Ramos (cell line): ENCODE measurements around the gene RBMS3.

Experiments used
- in situ Hi-C: fragments of 300-500 bp; cut with MboI; formaldehyde crosslinking; loops from one replicate; pipeline ENCODE4 v1.14.3; 2022; ENCODE audit warnings: low sequenced_read_pairs; ENCODE audit not compliant: unreplicated experiment

RBMS3 gene

GRCh38 chr3:29940759-29941323 lies 660.0 kb downstream of the RBMS3 start:
- in situ Hi-C loops, result no loop called here

GRCh38 chr3:29942297-29942696 lies 661.4 kb downstream of the RBMS3 start:
- in situ Hi-C loops, result no loop called here

GRCh38 chr3:29949131-29949530 lies 668.3 kb downstream of the RBMS3 start:
- in situ Hi-C loops, result no loop called here

DNA sequence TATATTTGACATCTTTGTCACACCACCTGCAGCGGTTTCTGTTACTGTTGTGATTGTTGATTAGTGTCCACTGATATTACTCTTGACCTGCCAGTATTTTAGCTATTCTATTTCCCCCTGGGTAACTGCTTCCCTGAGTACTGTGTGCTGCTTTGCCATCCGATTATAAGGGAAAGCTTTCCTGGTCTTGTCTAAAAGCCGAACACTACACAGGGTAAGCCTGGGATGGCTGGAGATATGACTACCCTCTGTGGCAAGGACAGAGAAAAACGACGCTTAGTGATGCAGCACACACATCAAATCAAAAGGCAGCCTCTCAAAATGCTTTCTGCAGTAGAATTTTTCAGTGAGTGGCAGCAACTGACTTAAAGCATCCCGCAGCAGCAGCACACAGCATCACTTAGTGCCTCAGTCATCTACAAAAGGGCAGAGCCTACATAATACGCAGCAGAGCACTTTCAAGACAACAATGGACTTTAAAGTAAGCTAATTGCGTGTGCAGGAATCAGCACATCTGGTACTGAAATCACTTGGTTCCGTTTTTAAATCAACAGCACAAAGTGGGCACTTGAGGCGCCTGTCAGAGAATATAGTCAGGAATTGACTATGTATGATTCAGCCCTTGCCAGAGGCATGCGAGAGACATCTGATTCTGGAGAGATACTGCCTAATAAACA lies 669.2 kb downstream of the RBMS3 start:
- in situ Hi-C loops, result no loop called here

GRCh38 chr3:29952431-29952830 lies 671.6 kb downstream of the RBMS3 start:
- in situ Hi-C loops, result no loop called here

GRCh38 chr3:29955413-29955812 lies 674.5 kb downstream of the RBMS3 start:
- in situ Hi-C loops, result no loop called here

- in situ Hi-C loops, result no loop called here
Observed at GRCh38 chr3:29958816-29959215, 677.9 kb downstream of the RBMS3 start.

DNA sequence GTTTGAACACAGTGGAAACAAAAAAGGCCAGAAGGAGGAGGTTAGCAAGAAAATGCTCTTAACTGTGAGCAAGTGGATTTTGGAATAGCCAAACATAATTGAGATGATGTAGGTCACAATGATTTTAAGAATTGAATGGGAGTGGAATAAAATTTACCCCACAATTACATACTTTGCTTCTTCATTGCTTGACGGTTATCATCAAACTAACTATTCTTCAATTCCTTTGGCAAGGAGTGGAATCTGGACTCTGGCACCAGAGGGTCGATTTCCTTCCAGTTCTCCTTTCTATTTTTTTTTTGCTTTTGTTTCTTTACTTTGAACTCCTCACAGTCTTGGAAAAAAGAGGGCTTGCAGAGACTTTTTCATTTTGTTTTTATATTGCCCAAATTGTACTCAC lies 691.0 kb downstream of the RBMS3 start:
- in situ Hi-C loops, result no loop called here

- in situ Hi-C loops, result no loop called here
Observed at GRCh38 chr3:29972320-29972993, 691.6 kb downstream of the RBMS3 start.

- in situ Hi-C loops, result no loop called here
Observed at GRCh38 chr3:29973763-29974162, 692.9 kb downstream of the RBMS3 start.

- in situ Hi-C loops, result no loop called here
Observed at GRCh38 chr3:29976871-29977270, 696.0 kb downstream of the RBMS3 start.

- in situ Hi-C loops, result no loop called here
Observed at GRCh38 chr3:29977360-29977759, 696.5 kb downstream of the RBMS3 start.

- in situ Hi-C loops, result no loop called here
Observed at GRCh38 chr3:29978036-29978435, 697.2 kb downstream of the RBMS3 start.

- in situ Hi-C loops, result no loop called here
Observed at GRCh38 chr3:29991198-29991597, 710.3 kb downstream of the RBMS3 start.

GRCh38 chr3:30002797-30003196 lies 721.9 kb downstream of the RBMS3 start:
- in situ Hi-C loops, result no loop called here

DNA sequence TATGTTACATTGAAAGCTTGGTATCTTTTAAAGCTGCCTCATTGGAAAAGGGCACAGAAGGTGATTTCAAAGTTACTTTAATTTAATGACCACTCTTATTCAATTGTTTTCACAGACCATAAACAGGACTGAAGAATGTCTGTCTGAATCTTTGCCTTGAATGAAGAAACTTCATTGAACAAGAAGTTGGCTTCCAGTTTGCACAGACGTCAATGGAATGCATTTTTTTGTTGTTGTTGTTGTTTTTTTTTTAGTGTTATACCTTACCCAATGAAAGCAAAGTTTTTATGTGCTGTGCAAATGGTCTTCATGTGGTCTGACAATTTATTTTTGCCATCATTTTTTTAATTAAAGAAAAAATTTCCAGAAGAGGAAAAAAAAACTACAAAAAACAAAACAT lies 722.9 kb downstream of the RBMS3 start:
- in situ Hi-C loops, result no loop called here

DNA sequence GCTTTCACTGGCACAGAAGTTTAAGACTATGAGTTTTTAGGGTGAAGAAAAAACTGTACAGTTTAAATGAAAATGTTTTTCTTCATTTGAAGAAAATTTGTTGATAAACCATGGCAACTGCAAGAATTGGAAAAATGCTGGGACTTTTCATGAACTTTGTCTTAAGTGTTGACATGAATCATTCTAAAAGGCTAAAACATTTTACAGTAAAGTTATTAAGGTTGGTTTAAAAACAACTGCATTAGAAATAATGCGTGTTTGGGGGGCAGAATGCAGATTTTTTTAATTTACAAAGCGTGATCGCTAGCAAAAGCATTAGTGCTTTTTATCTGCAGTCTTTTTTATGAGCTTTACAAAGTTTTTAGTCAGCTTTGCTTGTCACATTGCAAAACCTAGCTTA lies 723.6 kb downstream of the RBMS3 start:
- in situ Hi-C loops, result no loop called here

DNA sequence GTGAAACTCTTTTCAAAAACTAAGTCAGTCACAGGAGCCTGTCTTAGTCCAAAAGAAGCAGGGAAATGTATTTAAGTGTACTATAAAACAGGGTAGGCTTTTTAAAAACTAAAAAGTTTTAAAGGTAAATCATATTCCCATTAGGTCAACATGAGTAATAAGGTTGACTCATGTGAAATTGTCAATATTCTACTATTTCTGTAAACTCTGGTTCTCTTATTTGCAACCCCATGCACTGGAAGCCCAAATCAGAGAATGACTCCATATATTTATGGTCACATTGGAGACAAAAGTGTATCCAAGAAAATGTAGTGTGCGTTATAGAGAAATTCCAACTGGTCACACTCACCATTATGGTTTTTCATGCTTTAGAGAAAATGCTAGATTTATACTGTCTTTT lies 725.2 kb downstream of the RBMS3 start:
- in situ Hi-C loops, result no loop called here

- in situ Hi-C loops, result no loop called here
Observed at GRCh38 chr3:30007668-30008067, 726.8 kb downstream of the RBMS3 start.

- in situ Hi-C loops, result no loop called here
Observed at GRCh38 chr3:30011237-30011803, 730.4 kb downstream of the RBMS3 start.

DNA sequence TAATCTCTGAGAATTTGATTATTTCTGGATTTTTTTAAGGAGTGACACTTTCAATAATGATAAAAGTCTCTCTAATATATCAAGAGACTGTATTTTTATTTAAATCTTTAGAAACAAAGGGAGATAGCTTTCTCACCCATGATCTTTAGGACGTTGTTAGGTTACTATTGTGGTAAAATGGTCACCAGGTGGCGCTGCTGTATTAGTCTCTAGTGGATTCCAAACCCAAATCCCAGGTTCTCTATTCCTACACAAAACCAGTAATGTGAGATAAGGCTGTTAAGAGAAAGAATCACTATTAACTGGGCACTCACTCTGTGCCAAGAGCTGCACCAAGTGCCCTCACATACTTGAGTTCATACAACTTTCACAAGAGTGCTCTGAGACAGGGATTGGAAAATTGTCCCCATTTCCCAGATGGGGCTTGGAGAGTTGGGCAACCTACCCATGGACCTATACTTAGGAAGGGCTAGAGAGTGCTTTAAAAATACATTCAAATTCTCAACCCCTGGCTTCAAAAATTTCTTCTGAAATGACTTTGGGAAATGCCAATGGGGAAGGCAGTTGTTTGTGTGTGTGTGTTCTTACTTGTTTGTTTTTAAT lies 732.2 kb downstream of the RBMS3 start:
- in situ Hi-C loops, result no loop called here
